Right lobe of liver (tissue), 4 donors: ENCODE results near the gene LRP3.

ENCODE experiments used
- CTCF ChIP-seq, 4 donors: fragments of 200-600 bp in 3 of 4; fragments of 450-650 bp in 1 of 4; IDR thresholded peaks; one replicate each; pipeline versions ENCODE4 v1.5.1 to v1.8.0; 2016 to 2022; ENCODE audit warnings: antibody characterized with exemption in 4 of 4, mild to moderate bottlenecking in 2 of 4
- POLR2A ChIP-seq: fragments of 450-650 bp; IDR thresholded peaks from one replicate; pipeline ENCODE4 v1.6.1; 2017; ENCODE audit warnings: antibody characterized with exemption, mild to moderate bottlenecking
- donor health status: DM: no; HTN: no; CAD: no.
- donor health status: DM: no; HTN: no; CAD: no.
- donor health status: DM: no; HTN: yes; CAD: no.

GRCh38 chr19:33256261-33256660, 62.1 kb downstream of the LRP3 start:
- TF ChIP-seq CTCF (IDR thresholded peaks at IDR 0.05) (no peak), POLR2A (no peak)
